ENCODE measurements around the gene NKAIN1.

GRCh38 chr1:31207569-31207968 lies 32.1 kb downstream of the NKAIN1 start:
- TF ChIP-seq CTCF (IDR thresholded peaks at IDR 0.05) (no peak), EZH2 (IDR thresholded peaks at IDR 0.05; ENCODE audit: borderline replicate concordance, insufficient read depth, low read depth, low read length, poor library complexity, severe bottlenecking) (no peak)
